Right atrium auricular region (tissue), 2 donors: ENCODE results near the gene ANP32A. TPM values are rescaled to one million over a fixed set of nuclear protein-coding genes. Genes with fewer than 3 reads are reported as not detected.
A peak's percentile ranks its signal among the peaks of the same experiment; 100 is the strongest.

Experiments
- DNase-seq: peaks from one replicate; pipeline ENCODE4 v3.0.0-alpha.2; 2019; ENCODE audit warnings: low spot score
- H3K27ac ChIP-seq, 2 donors: fragments of 200-600 bp; sonication (generic); 1 replicate in 1 of 2; 2 replicates in 1 of 2; pipeline ENCODE4 v1.5.1; 2016 to 2019
- H3K27me3 ChIP-seq, 2 donors: fragments of 200-600 bp; sonication (generic); one replicate each; pipeline versions ENCODE4 v1.5.1 to v1.6.0; 2017 to 2019
- H3K36me3 ChIP-seq: fragments of 200-600 bp; sonication (generic); one replicate; pipeline ENCODE4 v1.5.1; 2016
- H3K4me1 ChIP-seq, 2 donors: fragments of 200-600 bp; sonication (generic); one replicate each; pipeline versions ENCODE4 v1.5.1 to v1.6.0; 2017 to 2019
- H3K4me3 ChIP-seq, 2 donors: fragments of 200-600 bp; sonication (generic); 1 replicate in 1 of 2; 2 replicates in 1 of 2; pipeline ENCODE4 v1.5.1; 2017 to 2019; ENCODE audit warnings: mild to moderate bottlenecking in 1 of 2, moderate library complexity in 1 of 2
- H3K9me3 ChIP-seq, 2 donors: fragments of 200-600 bp; sonication (generic); one replicate each; pipeline ENCODE4 v1.5.1; 2019
- CTCF ChIP-seq, 2 donors: fragments of 200-600 bp; sonication (generic); IDR thresholded peaks; one replicate each; pipeline ENCODE4 v1.5.1; 2019; ENCODE audit warnings: antibody characterized with exemption in 2 of 2
- total RNA-seq, 2 donors: library from RNA; depleted of rRNA; stranded (reverse); fragments of >200 nt; gene quantifications; one replicate each; pipeline ENCODE4 v1.1.0, GENCODE V29; 2016

Gene ANP32A
- total RNA-seq, 2 donors from 2014 or later: 60.9 to 69.2 TPM

GRCh38 chr15:68802373-68802772 lies 18.3 kb downstream of the ANP32A start:
- Histone ChIP-seq H3K9me3 (no peaks in the 10 kb centered on the region), H3K36me3 (no peaks in the 10 kb centered on the region), H3K4me3 (no peak overlapping the region), H3K27ac (no peak overlapping the region), H3K27me3 (no peaks in the 10 kb centered on the region), H3K4me1 (peaks cover 0 to 68% of the 10 kb centered on the region in 2 donors)
- no peak for DNase-seq
- TF ChIP-seq CTCF (IDR thresholded peaks at IDR 0.05): no peak

- no peak for TF ChIP-seq CTCF (IDR thresholded peaks at IDR 0.05)
Observed at GRCh38 chr15:68801572-68802148, 19.0 kb downstream of the ANP32A start.

GRCh38 chr15:68800875-68801274 lies 19.8 kb downstream of the ANP32A start:
- no peak for TF ChIP-seq CTCF (IDR thresholded peaks at IDR 0.05)
- Histone ChIP-seq H3K4me3 (no peak overlapping the region), H3K9me3 (no peaks in the 10 kb centered on the region), H3K27ac (no peak overlapping the region), H3K27me3 (no peaks in the 10 kb centered on the region), H3K36me3 (no peaks in the 10 kb centered on the region), H3K4me1 (peaks cover 0 to 68% of the 10 kb centered on the region in 2 donors)
- DNase-seq: no peak

More at GRCh38 chr15:68801572-68802148, 19.0 kb downstream of the ANP32A start:
- no peak for DNase-seq
- H3K27me3 ChIP-seq: no peaks in the 10 kb centered on the region
- H3K36me3 ChIP-seq: no peaks in the 10 kb centered on the region
- H3K27ac ChIP-seq: no peak overlapping the region
- H3K9me3 ChIP-seq: no peaks in the 10 kb centered on the region
- no peak overlapping the region for H3K4me3 ChIP-seq
- H3K4me1 ChIP-seq: peaks cover 0 to 68% of the 10 kb centered on the region in 2 donors

GRCh38 chr15:68798346-68799094 lies 22.2 kb downstream of the ANP32A start:
- H3K4me1 ChIP-seq: peaks cover 0 to 80% of the 10 kb centered on the region in 2 donors
- no peak for TF ChIP-seq CTCF (IDR thresholded peaks at IDR 0.05)
- H3K4me3 ChIP-seq: no peak overlapping the region
- peak overlapping the region; percentile 49 to 75 for H3K27ac ChIP-seq
- no peaks in the 10 kb centered on the region for H3K36me3 ChIP-seq
- H3K27me3 ChIP-seq: no peaks in the 10 kb centered on the region
- DNase-seq: no peak
- no peaks in the 10 kb centered on the region for H3K9me3 ChIP-seq

GRCh38 chr15:68797599-68798345 lies 22.9 kb downstream of the ANP32A start:
- Histone ChIP-seq H3K9me3 (no peaks in the 10 kb centered on the region), H3K4me1 (peaks cover 0 to 83% of the 10 kb centered on the region in 2 donors), H3K4me3 (no peak overlapping the region), H3K27ac (peak overlapping the region; percentile 49 to 75), H3K27me3 (no peaks in the 10 kb centered on the region), H3K36me3 (no peaks in the 10 kb centered on the region)
- TF ChIP-seq CTCF (IDR thresholded peaks at IDR 0.05): no peak
- DNase-seq: no peak
